Peyer's patch (tissue), 4 donors: Measurements from ENCODE around the gene MIPOL1.

Experiments
- POLR2A ChIP-seq, 2 donors: fragments of 450-650 bp; IDR thresholded peaks; one replicate each; pipeline ENCODE4 v1.5.1; 2017; ENCODE audit warnings: antibody characterized with exemption in 2 of 2, mild to moderate bottlenecking in 2 of 2, moderate library complexity in 2 of 2
- TF ChIP-seq, protein P1 (sequence below), 6 experiments: fragments of 450-650 bp in 4 of 6; fragments of 200-600 bp in 2 of 6; sonication (generic) in 1 of 6; IDR thresholded peaks; one replicate each; pipeline ENCODE4 v1.5.1; 2017 to 2019; ENCODE audit warnings: antibody characterized with exemption in 6 of 6, mild to moderate bottlenecking in 3 of 6, moderate library complexity in 1 of 6

DNA sequence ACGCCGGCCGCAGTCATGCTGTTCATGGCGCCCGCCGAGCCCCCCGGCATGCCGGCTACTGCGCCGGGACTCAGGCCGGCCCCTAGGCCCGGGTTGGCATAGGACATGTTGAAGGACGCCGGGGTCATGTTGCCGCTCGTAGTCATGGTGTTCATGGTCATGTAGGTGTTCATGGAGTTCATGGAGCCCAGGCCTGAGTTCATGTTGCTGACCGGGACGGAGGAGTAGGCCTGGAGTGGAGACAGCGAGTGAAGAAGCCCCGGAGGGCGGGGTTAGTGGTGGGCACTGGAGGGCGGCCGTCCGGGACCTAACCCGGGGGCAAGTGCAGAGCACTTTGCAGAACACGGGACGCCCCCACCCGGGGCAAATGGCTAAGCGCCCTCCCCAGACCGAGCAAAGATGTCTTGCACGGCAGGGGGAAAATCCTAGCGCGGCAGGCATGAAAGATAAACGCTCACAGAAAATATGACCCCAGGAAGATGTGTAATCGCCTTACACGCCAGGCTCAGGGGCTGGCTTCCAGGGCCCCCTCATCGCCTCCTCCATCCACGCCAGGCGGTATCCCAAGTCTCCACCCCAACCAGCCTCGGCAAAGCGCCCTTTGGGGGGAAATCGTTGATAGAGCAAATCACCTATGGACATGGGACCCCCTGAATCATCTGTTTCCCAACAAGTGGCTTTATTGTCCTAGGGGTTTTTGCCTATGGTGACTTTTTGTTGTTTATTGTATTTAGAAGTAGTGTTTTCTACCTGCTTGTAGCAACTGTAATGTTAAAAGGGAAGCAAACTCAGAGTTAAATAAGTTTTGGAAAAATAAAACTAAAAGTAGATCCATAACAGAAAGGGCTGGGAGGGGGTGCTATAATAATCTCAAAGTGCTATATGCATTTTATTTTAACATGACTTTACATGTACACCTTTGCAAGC lies 395.0 kb downstream of the MIPOL1 start:
- TF ChIP-seq, protein P1, sequence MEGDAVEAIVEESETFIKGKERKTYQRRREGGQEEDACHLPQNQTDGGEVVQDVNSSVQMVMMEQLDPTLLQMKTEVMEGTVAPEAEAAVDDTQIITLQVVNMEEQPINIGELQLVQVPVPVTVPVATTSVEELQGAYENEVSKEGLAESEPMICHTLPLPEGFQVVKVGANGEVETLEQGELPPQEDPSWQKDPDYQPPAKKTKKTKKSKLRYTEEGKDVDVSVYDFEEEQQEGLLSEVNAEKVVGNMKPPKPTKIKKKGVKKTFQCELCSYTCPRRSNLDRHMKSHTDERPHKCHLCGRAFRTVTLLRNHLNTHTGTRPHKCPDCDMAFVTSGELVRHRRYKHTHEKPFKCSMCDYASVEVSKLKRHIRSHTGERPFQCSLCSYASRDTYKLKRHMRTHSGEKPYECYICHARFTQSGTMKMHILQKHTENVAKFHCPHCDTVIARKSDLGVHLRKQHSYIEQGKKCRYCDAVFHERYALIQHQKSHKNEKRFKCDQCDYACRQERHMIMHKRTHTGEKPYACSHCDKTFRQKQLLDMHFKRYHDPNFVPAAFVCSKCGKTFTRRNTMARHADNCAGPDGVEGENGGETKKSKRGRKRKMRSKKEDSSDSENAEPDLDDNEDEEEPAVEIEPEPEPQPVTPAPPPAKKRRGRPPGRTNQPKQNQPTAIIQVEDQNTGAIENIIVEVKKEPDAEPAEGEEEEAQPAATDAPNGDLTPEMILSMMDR (IDR thresholded peaks at IDR 0.05), result no peak
- TF ChIP-seq POLR2A (IDR thresholded peaks at IDR 0.05), result no peak
